ENCODE data around the gene EID3.

GRCh38 chr12:104351057-104351983 lies 47.8 kb downstream of the EID3 start:
- TF ChIP-seq REST (IDR thresholded peaks at IDR 0.05; ENCODE audit: borderline replicate concordance) = no peak
- no peak for TF ChIP-seq POLR2AphosphoS5 (IDR thresholded peaks at IDR 0.05)
- no peak for TF ChIP-seq CTCF (IDR thresholded peaks at IDR 0.05; ENCODE audit: poor library complexity, severe bottlenecking)
- no peak for TF ChIP-seq EP300 (conservative IDR thresholded peaks at IDR 0.05; ENCODE audit: poor library complexity, severe bottlenecking)
- TF ChIP-seq RAD21 (conservative IDR thresholded peaks at IDR 0.05) = no peak

All from neural cell (in vitro differentiated cells).